Measurements from ENCODE around the gene UTS2. TPM values are rescaled to one million over a fixed set of nuclear protein-coding genes. Genes with fewer than 3 reads are reported as not detected.

UTS2 gene, protein sequence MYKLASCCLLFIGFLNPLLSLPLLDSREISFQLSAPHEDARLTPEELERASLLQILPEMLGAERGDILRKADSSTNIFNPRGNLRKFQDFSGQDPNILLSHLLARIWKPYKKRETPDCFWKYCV
- not detected in 2 replicates for total RNA-seq

GRCh38 chr1:7852804-7853683 is at the start of gene UTS2:
UTS2 (minus strand) TSS chr1:7853065; CDS start chr1:7853003, 62 bp downstream.
- no peak for DNase-seq (ENCODE audit: low read depth in 2 of 2)

DNA sequence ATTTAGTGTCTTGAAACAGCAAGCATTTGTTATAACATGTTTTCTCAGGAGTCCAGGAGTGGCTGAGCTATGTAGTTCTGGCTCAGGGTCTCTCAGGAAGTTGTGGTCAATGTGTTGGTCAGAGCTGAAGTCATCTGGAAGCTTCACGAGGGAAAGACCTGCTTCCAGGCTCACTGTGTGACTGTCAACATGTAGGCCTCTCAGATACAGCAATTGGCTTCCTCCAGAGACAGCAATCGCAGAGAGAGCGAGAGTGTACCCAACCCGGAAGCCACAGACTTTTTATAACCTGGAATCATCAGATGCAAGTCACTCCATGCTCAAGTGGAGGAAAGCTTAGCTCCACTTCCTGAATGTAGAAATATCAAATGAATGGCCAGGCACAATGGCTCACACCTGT is 46.9 kb upstream of the UTS2 start:
- peak in 1 of 2 donors; percentile 63 for DNase-seq (ENCODE audit: low read depth in 2 of 2)

DNA sequence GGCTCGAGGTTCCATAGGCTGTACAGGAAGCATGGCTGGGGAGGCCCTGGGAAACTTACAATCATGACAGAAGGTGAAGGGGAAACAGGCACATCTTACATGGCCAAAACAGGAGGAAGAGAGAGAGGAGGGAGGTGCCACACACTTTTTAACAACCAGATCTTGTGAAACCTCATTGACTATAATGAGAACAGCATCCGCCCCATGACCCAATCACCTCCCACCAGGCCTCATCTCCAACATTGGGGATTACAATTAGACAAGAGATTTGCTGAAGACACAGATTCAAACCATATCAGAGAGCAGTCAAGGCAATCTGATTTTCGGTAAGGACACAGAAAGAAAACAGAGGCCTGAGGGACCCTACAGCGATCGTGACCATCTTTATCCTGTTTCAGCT is 46.1 kb upstream of the UTS2 start:
- DNase-seq (ENCODE audit: low read depth in 2 of 2), result no peak

- no peak for DNase-seq (ENCODE audit: low read depth in 2 of 2)
Measured at GRCh38 chr1:7896994-7897393, 44.1 kb upstream of the UTS2 start.

GRCh38 chr1:7893529-7894180 is 40.8 kb upstream of the UTS2 start:
- DNase-seq (ENCODE audit: low read depth in 2 of 2), result no peak

DNA sequence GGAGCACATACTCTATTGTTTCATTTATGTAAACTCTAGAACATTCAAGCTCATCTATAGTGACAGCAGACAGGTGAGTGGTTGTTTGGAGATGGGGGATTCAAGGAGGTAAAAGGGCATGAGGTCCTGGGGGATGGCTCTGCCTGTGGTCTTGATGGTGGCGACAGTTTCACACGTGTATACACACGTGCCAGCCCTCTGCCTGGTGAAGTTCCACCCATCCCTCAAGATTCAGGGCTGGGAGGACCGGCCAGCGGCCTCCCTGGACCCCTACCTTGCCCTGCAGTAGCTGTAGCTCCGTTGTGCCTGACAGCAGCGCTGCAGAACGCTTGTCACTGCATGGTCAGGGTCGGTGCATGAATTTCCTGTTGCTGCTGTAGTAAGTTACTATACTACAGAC is 38.9 kb upstream of the UTS2 start:
- DNase-seq (ENCODE audit: low read depth in 2 of 2), result no peak

DNA sequence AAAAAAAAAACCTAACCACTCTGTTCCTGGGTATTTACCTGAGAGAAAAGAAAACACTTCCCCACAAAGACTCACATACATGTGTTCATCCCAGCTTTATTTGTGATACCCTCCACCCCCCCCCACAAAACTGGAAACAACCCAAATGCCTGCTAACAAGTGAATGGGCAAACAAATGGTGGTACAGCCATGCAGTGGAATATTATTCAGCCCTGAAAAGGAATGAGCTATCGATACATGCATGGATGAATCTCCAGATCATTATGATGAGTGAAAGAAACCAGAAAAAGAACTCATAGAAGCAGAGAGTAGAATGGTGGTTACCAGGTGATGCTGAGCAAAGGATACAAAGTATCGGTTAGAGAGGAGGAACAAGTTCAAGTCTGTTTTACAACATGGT is 38.0 kb upstream of the UTS2 start:
- DNase-seq (ENCODE audit: low read depth in 2 of 2), result no peak

DNA sequence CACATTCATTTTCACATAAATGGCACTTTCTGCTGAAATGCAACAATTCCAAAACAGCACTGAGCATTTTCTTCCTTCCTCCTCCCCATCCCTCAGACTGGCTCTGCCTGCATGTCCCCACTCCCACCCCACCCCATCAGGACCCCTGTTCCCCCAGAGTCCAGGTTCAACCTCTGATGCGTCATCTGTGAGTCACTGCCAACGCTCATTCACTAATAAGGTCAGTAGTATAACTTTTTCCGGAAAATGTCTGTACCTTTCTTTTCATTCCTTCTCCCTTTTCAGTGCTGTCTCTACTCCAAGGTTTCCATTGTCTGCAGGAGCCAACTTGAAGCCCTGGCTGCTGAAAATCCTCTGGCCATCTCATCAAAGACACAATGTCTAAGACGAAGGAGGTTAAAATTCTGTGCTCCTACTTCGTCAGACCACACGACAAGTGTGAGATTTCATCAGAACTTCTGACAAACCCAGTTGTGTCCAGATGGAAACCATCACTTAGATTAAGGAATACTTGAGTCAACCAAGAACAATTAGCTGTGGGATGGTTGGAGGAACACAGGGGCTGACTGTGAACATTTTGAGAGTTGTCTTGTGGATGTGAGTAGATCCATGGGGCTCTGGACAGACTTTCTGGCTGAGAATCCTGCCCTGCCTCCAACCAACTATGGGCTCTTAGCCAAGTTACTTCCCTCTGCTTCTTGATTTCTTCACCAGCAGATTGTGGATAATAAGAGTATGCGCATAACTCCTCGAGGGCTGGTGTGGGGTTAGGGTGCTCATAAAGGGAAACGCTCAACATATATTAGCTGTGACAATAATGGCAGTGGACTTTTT is 35.6 kb upstream of the UTS2 start:
- DNase-seq (ENCODE audit: low read depth in 2 of 2), result no peak

GRCh38 chr1:7886405-7886745 is 33.5 kb upstream of the UTS2 start:
- DNase-seq (ENCODE audit: low read depth in 2 of 2), result peak in 1 of 2 donors; percentile 7

GRCh38 chr1:7885513-7886404 is 32.9 kb upstream of the UTS2 start:
- DNase-seq (ENCODE audit: low read depth in 2 of 2), result no peak

GRCh38 chr1:7884757-7885156 is 31.9 kb upstream of the UTS2 start:
- no peak for DNase-seq (ENCODE audit: low read depth in 2 of 2)

- no peak for DNase-seq (ENCODE audit: low read depth in 2 of 2)
Measured at GRCh38 chr1:7879228-7879627, 26.4 kb upstream of the UTS2 start.

- DNase-seq (ENCODE audit: low read depth in 2 of 2), result no peak
Measured at GRCh38 chr1:7878027-7878426, 25.2 kb upstream of the UTS2 start.

DNA sequence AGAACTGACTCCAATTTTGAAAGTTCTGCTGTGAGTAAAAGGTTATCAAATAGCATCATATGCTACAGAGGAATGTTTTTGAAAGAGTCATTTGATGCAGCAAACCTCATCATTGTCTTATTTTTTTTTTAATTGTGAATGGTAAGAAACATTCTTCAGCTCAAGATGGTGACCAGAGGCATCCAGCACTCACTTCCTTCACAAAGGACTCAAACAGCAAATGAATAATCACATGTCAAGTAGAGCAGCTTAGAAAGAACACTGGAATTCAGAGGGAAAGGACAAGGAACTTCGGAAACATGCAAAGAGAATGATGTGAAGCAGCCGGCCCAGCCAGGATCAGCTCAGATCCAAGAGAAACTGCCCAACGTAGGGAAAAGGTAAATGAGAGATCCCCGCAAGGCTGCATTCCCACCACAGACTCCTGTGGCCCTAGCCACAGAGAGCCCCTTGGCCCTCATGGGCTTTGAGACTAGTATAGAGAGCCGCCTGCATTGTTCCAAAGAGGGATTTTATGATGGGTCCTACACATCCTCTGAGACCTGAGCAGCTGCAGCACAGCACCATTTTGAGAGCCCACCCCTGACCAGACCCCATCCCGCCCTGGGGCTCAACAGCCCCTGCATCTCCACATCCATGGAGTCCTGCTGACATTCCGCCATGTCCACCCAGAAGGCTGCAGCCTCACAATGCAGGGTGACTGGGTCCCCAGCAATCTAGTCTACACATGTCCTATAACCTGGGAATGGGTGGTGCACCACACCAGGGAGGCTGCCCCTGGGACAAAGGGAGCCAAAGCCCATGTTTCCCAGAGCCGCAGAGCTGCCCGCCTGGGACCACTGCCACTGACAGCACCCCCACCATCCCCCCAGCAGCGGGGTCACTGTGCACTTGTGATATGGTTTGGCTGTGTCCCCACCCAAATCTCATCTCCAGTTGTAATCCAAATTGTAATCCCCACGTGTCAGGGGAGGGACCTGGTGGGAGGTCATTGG is 21.2 kb upstream of the UTS2 start:
- no peak for DNase-seq (ENCODE audit: low read depth in 2 of 2)

GRCh38 chr1:7871136-7871535 is 18.3 kb upstream of the UTS2 start:
- no peak for DNase-seq (ENCODE audit: low read depth in 2 of 2)

- DNase-seq (ENCODE audit: low read depth in 2 of 2), result peak; percentile 36 to 91
Measured at GRCh38 chr1:7869136-7869920, 16.5 kb upstream of the UTS2 start.

DNA sequence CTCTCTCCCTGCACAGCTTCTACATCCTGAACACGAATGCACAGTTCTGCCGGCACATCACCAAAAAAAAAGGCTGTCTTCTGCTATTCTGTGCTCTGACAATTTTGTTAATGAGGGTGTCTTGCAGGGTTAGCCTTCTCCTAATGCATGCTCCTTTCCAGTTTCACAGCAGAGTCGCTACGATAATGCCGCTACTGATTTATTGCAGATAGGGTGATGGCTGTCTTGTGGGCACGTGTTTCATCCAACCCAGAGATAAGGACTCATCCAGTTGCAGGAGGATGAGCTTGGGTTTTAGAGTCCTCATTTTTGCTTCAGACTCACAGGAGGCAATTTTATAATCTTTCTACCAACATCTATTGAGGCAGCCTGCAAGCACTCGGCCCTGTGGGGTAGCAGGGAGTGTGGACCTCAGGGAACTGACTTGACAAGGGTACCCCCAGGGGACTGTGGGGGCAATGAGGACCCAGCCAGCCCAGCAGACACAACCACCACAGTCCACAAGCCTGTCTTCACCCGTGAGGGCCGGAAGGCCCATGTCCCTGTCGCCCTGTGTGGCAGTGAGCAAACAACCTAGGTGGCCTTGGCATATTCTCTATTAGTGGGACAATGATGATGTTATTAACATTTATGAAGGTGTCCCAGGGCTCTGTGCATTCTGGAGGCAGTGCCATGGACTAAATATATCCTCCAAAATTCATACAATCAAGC is 15.4 kb upstream of the UTS2 start:
- no peak for DNase-seq (ENCODE audit: low read depth in 2 of 2)

DNA sequence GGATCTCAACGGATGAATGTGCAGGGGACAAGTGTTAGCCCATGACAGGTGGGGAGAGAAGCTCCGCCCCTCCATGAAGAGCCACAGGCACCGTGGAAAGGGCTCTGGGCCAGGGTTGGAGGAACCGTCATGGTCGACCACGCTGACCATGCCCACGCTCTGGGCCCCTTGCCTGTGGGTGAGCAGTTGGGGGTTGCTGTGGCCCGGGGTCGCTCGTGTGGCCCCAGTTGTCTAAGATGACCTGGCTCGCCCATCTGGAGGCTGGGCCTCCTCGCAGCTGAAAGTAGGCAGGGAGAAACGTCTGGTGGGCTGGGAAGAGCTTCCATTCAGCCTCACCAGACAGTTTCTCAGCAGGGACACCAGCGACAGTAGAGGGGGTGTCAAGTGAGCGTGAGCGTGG is 13.1 kb upstream of the UTS2 start:
- DNase-seq (ENCODE audit: low read depth in 2 of 2), result no peak

All from lung microvascular endothelial cell (primary cell).